KOPT-K1 (cell line): ENCODE results near the gene SLC16A8.
A peak's percentile ranks its signal among the peaks of the same experiment; 100 is the strongest.

Source experiments
- H3K27ac ChIP-seq: fragments of 200-600 bp; sonication (generic); 2 replicates; pipeline ENCODE4 v1.5.1; 2016; ENCODE audit warnings: antibody characterized with exemption, mild to moderate bottlenecking, low read depth, low read length; ENCODE audit not compliant: poor library complexity, severe bottlenecking
- H3K36me3 ChIP-seq: fragments of 200-600 bp; sonication (generic); 2 replicates; pipeline ENCODE4 v1.5.1; 2017; ENCODE audit warnings: antibody characterized with exemption, mild to moderate bottlenecking, low read length, moderate library complexity; ENCODE audit not compliant: insufficient read depth
- H3K9me3 ChIP-seq: fragments of 200-600 bp; sonication (generic); 2 replicates; pipeline ENCODE4 v1.5.1; 2017; ENCODE audit warnings: antibody characterized with exemption, low read length, mild to moderate bottlenecking; ENCODE audit not compliant: insufficient read depth, poor library complexity, severe bottlenecking

The SLC16A8 gene

GRCh38 chr22:38062791-38063190 lies 21.2 kb downstream of the SLC16A8 start:
- H3K9me3 ChIP-seq, result no peaks in the 10 kb centered on the region
- H3K27ac ChIP-seq, result no peak overlapping the region
- H3K36me3 ChIP-seq, result peaks cover 15% of the 10 kb centered on the region; the same call in 1 of the 2 replicates

GRCh38 chr22:38056969-38057891 lies 26.8 kb downstream of the SLC16A8 start, which contains the start of gene PICK1:
Gene PICK1, plus strand, starts transcription at chr22:38057404. Its CDS starts 406 bp downstream, at chr22:38057810.
- H3K36me3 ChIP-seq, result no peaks in the 10 kb centered on the region
- no peaks in the 10 kb centered on the region for H3K9me3 ChIP-seq
- peak within 1 kb of the TSS; percentile 77 for H3K27ac ChIP-seq

- Histone ChIP-seq H3K36me3 (no peaks in the 10 kb centered on the region), H3K9me3 (no peaks in the 10 kb centered on the region), H3K27ac (no peak overlapping the region)
These were observed 31.8 kb downstream of the SLC16A8 start for GRCh38 chr22:38051900-38052862.

- Histone ChIP-seq H3K36me3 (no peaks in the 10 kb centered on the region), H3K9me3 (no peaks in the 10 kb centered on the region), H3K27ac (no peak overlapping the region)
These were observed 32.7 kb downstream of the SLC16A8 start for GRCh38 chr22:38051261-38051660.

GRCh38 chr22:38050720-38051119 lies 33.3 kb downstream of the SLC16A8 start:
- Histone ChIP-seq H3K36me3 (no peaks in the 10 kb centered on the region), H3K27ac (no peak overlapping the region), H3K9me3 (no peaks in the 10 kb centered on the region)

GRCh38 chr22:38049812-38050619 lies 34.0 kb downstream of the SLC16A8 start:
- H3K36me3 ChIP-seq, result no peaks in the 10 kb centered on the region
- no peak overlapping the region for H3K27ac ChIP-seq
- no peaks in the 10 kb centered on the region for H3K9me3 ChIP-seq

GRCh38 chr22:38046070-38046748 lies 37.8 kb downstream of the SLC16A8 start:
- Histone ChIP-seq H3K27ac (no peak overlapping the region), H3K36me3 (no peaks in the 10 kb centered on the region), H3K9me3 (no peaks in the 10 kb centered on the region)

GRCh38 chr22:38043151-38044039 lies 40.6 kb downstream of the SLC16A8 start:
- Histone ChIP-seq H3K36me3 (no peaks in the 10 kb centered on the region), H3K9me3 (no peaks in the 10 kb centered on the region), H3K27ac (no peak overlapping the region)

- no peaks in the 10 kb centered on the region for H3K36me3 ChIP-seq
- no peak overlapping the region for H3K27ac ChIP-seq
- no peaks in the 10 kb centered on the region for H3K9me3 ChIP-seq
These were observed 41.5 kb downstream of the SLC16A8 start for GRCh38 chr22:38042488-38042790.

- Histone ChIP-seq H3K9me3 (no peaks in the 10 kb centered on the region), H3K27ac (no peak overlapping the region), H3K36me3 (no peaks in the 10 kb centered on the region)
These were observed 42.1 kb downstream of the SLC16A8 start for GRCh38 chr22:38041760-38042487.

GRCh38 chr22:38040953-38041759 lies 42.8 kb downstream of the SLC16A8 start:
- Histone ChIP-seq H3K27ac (no peak overlapping the region), H3K36me3 (no peaks in the 10 kb centered on the region), H3K9me3 (no peaks in the 10 kb centered on the region)
